HG02840 (cell line): ENCODE data around the gene SEPTIN7.
A peak's percentile ranks its signal among the peaks of the same experiment; 100 is the strongest.
"Not testable (repeated sequence)": the region's sequence is repeated elsewhere in the genome, so short reads cannot be mapped to it uniquely, and the experiment has no call there.

Experiments
- ATAC-seq: cut with Tn5 transposase; IDR thresholded peaks from one replicate; pipeline ENCODE4 v1.9.1; 2021; ENCODE audit warnings: mild to moderate bottlenecking, moderate library complexity, moderate number of reproducible peaks; ENCODE audit not compliant: unreplicated experiment, low FRiP score

Gene SEPTIN7

DNA sequence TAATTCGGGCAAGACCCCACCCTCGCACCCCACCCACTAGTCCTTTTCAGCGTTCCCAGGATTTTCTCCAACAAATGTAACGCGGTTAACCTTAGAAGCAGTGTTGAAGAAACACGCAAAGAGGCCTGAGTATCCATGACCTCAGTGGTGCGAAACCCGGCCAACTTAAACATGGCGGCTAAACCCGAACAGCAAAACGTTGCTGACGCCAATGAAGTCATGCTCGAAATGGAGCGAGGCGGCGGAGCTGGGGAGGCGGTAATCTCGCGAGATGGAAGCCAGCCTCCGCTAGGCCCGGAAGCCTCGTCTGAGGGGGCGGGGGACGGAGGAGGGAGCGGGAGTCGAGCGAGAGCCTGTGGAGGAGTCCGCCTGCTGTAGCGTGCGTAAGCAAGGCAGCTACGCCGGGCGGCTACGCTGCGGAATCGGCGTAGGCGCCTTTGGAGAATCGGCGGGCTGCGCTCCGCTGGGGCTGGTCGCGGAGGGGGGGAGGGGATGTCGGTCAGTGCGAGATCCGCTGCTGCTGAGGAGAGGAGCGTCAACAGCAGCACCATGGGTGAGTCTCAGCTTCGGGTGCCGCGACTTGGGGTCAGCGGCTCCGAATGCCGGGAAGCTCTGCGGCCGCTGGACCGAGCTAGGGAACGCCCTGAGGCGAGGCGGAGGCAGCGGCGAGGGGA, at the start of gene SEPTIN7:
Gene SEPTIN7 (plus strand): TSS at position 340 of the 674 bp plus-strand sequence. CDS start 153 bp downstream, at position 493.
- ATAC-seq = peak; percentile 74

- ATAC-seq = no peak
These were observed 48.1 kb upstream of the SEPTIN7 start for GRCh38 chr7:35752742-35753141.

GRCh38 chr7:35753761-35754603, 46.9 kb upstream of the SEPTIN7 start:
- ATAC-seq = no peak

- no peak for ATAC-seq
These were observed 46.1 kb upstream of the SEPTIN7 start for GRCh38 chr7:35754741-35755140.

GRCh38 chr7:35755711-35756110, 45.1 kb upstream of the SEPTIN7 start:
- ATAC-seq = no peak

GRCh38 chr7:35756453-35756852, 44.4 kb upstream of the SEPTIN7 start:
- not testable (repeated sequence) for ATAC-seq

DNA sequence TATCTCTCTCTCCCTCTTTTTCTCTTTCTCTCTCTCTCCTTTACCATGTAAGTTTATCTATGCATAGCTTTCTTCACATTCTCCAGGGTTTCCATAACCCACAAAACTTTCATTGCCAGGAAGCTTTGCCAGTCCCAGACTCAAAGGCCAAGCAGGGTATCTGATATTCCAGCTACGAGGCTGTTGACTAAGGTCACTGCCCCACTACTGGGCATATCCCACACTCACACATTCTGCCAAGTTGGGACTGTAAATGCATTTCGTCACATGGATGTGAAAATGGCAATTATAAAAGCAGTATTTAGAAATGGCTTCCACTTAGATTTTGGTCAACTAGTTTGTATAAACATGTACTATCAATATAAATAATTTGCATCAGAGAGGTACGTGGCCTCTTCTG, 43.3 kb upstream of the SEPTIN7 start:
- no peak for ATAC-seq

DNA sequence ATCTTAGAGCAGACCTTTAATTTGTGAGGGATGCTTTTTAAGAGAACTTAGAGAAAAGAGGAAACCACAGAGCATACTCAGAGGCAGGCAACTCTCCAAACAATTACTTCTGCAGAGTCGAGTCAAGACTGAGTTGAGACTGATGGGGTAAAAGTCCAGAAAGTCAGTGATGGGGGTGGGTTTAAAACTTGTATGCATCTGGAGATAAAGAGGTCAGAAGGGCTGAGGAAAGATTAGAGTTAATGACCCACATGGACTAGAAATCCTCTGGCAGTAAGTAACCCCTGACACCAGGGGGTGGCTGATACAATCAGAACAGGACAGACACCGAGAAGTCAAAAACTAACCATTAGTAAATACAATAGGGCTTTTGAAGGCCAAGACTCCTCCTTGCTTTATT, 42.4 kb upstream of the SEPTIN7 start:
- ATAC-seq = no peak

- no peak for ATAC-seq
These were observed 40.6 kb upstream of the SEPTIN7 start for GRCh38 chr7:35760143-35760745.

DNA sequence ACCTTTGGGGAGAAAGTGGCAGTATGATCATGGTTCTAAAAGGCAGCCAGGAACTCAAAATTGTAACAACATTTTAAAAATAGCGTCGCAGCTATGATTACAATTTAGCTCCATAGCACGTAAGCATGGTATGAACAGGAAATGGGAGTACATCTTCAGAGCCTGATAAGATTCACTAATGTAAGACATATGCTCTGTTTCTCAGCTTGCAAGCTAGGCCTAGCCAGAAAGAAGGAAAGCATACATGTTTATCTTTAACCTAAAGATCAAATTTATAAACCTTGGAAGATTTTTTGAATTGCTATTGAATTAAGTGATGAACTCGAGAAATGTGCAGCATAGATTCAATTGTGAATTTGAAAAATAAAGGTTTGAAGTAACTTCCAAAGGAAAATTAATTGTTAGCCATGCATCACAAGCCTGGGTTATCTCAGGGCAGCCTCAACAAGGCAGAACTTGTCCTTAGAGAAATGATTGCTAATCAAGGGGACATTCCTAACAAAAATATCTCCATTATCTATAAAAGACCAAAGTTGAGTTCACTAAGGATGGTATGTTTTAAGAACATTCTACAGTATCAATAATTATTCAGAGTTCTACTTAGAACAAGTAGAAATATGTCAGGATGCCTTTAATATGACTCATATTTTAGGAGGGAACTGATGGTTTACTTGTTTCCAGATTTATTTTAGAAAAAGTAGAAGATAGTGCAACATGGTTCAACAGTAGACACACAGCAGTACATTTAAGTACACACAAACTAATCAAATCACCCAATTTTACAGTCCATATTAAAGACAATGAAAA, 38.8 kb upstream of the SEPTIN7 start:
- ATAC-seq = no peak

DNA sequence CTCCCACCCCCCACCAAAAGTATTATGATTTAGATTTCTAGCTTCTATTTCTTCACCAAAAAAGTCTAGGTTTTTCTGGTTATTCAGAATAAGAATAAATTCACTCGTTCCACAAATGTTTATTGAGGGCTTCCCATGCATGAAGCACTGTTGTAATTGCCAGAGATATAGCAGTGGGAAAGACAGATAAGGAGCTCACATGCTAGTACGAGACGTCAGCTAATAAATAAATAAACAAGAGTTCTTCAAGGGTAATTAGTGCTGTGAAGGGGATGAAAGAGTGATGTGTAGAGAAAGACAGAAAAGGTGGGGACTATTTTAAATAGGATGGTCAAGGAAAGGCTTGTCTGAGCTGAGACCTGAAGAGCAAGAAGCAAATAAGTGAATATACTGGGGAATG, 38.1 kb upstream of the SEPTIN7 start:
- no peak for ATAC-seq

DNA sequence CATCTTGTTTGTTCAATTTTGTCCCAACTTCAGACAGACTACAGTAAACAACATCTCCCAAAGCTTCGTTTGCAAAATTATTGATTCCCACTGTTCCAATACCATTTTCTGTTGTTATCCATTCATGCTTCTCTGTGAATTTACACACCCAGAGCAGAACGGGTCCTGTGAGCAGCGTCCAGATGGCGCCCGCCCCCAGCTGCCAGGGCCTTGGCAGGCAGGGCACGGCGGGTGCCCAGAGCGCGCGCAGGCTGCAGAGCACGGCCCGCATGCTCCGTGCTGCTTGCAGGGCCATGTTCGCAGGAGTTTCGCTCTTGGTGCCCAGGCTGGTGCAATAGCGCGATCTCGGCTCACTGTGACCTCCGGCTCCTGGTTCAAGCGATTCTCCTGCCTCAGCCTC, 32.5 kb upstream of the SEPTIN7 start:
- no peak for ATAC-seq

GRCh38 chr7:35771776-35772175, 29.1 kb upstream of the SEPTIN7 start:
- no peak for ATAC-seq

DNA sequence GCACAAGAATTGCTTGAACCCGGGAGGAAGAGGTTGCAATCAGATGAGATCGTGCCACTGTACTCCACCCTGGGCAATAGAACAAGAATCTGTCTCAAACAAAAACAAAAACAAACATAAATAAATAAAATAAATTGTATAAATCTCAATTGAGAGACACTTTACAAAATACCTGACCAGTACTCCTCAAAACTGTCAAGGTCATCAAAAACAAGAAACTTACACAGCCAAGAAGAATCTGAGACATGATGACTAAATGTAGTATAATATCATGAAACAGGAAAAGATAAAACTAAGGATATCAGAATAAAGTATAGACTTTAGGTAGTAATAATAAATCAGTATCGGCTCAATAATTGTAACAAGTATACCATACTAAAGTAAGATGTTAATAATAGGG, 26.9 kb upstream of the SEPTIN7 start:
- no peak for ATAC-seq

DNA sequence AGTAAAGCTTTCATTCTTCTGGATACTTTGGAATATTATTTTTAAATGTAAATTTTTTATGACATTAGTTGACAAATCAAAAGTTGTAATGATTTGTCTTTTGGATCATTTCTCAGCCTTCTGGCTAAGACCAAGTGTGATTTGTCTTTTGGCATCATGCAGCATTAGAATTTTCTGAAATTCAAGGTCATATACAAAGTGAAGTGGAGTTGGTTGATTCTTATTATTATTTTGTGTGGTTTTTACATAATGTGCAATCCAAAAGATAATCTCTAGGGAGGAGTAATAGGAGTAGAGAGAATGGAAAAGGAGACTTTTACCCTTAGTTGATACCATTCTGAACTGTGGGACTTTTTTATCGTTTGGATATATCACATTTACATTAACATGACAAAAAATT, 24.2 kb upstream of the SEPTIN7 start:
- no peak for ATAC-seq

GRCh38 chr7:35777121-35777520, 23.7 kb upstream of the SEPTIN7 start:
- ATAC-seq = no peak

- no peak for ATAC-seq
These were observed 20.8 kb upstream of the SEPTIN7 start for GRCh38 chr7:35780070-35780469.

GRCh38 chr7:35781200-35781701, 19.6 kb upstream of the SEPTIN7 start:
- ATAC-seq = no peak

DNA sequence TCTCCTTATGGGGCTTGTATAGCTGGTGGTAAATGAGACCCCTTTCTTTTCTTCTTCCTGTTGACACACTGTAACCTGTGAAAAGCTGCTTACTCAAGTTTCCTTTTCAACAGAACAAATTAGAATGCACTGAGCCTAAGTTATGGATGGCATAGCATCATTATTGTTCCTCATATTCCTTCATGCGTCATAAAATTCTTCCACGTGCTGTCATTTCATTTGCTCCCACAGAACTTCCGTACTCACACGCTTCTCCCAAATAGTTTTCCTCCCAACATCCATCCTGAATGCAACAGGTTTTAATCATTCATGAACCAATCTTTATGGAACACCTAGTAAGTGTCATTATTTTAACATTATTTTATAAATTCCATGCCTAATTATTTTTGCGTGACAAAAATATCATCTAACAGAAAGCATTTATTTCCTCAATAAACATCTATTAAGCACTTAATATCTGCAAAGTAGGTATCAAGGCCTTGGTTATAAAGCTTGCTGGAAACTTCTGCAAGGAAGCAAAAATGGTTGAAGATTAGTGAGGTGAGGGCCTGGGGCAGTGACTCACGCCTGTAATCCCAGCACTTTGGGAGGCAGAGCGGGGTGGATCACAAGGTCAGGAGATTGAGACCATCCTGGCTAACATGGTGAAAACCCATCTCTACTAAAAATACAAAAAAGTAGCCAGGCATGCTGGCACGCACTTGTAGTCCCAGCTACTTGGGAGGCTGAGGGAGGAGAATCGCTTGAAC, 18.9 kb upstream of the SEPTIN7 start:
- ATAC-seq = no peak

- ATAC-seq = no peak
These were observed 16.5 kb upstream of the SEPTIN7 start for GRCh38 chr7:35784332-35784731.
